Middle frontal gyrus (tissue), 1 donor: ENCODE results near the gene SCG3.

ENCODE experiments used
- DNase-seq: peaks from one replicate; pipeline ENCODE4 v3.0.0-alpha.2; 2015; ENCODE audit warnings: low spot score; ENCODE audit errors: extremely low spot score

SCG3 gene

DNA sequence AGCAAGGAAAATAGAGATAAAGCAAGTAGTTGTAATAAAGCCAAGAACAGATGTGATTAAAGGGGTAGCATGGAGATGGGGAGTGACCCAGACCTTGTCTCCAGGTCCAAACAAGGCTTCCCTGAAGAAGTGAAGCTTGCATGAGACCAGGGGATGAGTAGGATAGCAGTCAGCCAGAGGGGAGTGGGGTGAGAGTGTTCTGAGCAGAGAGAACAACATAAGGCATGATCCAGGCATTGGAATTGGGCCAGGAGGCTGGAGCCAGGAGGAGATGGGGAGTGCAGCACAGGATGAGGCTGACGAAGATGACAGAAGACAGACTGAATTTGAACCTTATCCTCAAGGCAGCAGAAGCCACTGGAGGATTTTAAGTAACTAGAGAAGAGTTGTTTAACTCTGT is 77.3 kb downstream of the SCG3 start:
- peak; percentile 40 for DNase-seq

DNA sequence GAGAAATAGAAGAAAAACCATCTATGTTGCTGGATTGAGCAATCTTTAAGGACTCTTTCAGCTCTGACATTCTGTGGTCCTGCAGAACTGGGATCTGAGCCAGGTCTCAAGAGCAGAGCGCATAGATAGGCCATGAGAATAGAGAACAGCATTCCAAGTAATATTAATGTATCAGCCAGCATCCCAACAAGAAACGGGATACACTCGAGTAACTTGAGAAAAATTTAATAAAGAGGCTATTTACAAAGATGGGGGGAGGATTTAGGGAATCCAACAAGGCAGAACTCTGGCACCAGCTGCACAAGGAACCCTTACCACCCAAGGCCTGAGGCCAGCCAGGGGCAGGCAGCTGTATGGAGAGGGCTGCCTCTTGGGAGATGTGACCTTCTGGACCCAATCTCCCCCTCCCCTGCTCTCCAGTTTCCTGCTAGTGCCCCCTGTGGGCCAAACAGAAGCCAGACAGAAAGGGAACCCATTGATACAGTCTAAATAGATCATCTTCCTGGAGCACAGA is 78.3 kb downstream of the SCG3 start:
- DNase-seq = no peak

DNA sequence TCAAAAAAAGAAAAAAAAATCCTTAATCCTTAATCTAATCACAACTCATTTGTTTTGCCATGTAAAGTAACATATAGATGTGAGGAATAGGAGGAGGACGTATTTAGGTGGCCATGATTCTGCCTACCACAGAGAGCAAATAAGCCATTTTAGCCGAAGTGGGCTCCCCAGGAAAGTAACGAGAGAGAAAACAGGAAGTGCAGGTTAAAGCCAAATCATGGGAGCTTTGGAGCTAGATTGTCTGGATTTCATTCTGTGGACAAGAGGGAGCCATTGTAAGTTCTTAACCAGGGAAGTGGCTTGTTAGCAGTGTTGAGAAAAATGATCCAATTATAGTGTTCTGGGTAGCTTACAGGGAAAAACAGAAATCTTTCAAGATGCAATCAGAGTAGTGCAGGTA is 79.5 kb downstream of the SCG3 start:
- DNase-seq = no peak

DNA sequence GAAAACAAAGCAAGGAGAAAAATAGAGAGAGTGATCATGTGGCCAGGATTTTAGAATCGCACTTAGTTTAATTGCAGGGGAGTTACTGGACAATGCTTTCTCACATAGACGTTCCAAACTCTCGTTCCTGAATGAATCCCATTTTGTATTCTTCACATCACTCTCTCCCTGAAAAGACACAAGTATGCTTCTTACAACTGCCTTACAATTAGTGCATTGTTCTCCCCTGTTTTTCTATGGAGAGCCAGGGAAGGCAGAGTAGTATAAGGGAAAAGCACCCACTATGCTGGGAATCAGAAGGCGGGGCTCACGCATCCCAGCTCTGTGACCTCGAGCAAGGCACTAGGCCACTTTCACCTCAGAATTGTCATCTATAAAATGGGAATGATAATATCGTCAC is 84.4 kb downstream of the SCG3 start:
- peak; percentile 72 for DNase-seq

DNA sequence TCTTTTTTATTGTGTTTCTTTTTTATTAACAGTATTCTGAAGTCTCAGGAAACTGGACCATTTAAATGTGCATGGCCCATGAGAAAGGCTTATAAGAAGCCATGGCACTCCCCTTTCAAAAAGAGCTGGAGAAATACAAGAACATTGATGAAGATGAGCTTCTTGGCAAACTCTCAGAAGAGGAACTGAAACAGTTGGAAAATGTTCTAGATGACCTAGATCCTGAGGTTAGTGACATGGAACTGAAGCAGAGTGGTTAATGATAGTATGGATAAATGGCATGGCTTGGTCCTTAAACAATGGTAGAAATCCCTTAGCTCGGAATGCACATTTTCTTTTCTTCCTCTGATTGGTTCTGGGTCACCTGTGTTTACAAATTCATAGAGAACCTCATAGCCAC is 85.0 kb downstream of the SCG3 start:
- DNase-seq = no peak

DNA sequence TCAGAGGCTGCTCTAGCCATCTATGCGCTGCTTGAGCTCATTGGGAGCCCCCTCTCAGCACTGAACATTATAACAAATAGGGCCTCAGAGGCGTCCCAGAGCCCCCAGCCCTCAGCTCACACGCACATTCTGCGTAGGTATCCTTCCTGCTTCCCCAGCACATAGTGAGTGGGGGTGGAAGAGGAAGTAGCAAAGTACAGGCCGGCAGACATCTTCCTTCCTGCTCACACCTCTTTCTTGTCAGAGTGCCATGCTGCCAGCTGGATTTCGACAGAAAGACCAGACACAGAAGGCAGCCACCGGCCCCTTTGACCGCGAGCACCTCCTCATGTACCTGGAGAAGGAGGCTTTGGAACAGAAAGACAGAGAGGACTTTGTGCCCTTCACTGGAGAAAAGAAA is 86.7 kb downstream of the SCG3 start:
- no peak for DNase-seq
